Ovary (tissue), 9 donors: ENCODE data around the gene CEACAM16. TPM values are rescaled to one million over a fixed set of nuclear protein-coding genes. Genes with fewer than 3 reads are reported as not detected.

Source experiments
- DNase-seq, 5 donors: peaks; one replicate each; pipeline ENCODE4 v3.0.0-alpha.2; 2019 to 2020
- H3K27ac ChIP-seq, 2 donors: fragments of 200-600 bp; one replicate each; pipeline versions ENCODE4 v1.5.1 to v1.8.0; 2019 to 2022
- H3K27me3 ChIP-seq: fragments of 200-600 bp; one replicate; pipeline ENCODE4 v1.8.0; 2022
- H3K36me3 ChIP-seq: fragments of 200-600 bp; sonication (generic); one replicate; pipeline ENCODE4 v1.5.1; 2019
- H3K4me1 ChIP-seq: one replicate; pipeline ENCODE4 v1.8.1; 2013; ENCODE audit warnings: mild to moderate bottlenecking, moderate library complexity; ENCODE audit not compliant: insufficient read depth
- H3K4me3 ChIP-seq: fragments of 200-600 bp; sonication (generic); one replicate; pipeline ENCODE4 v1.5.1; 2017
- H3K9me3 ChIP-seq, 2 donors: fragments of 200-600 bp in 1 of 2; sonication (generic) in 1 of 2; one replicate each; pipeline versions ENCODE4 v1.5.1 to v1.8.1; 2013 to 2019; ENCODE audit warnings: mild to moderate bottlenecking in 1 of 2, moderate library complexity in 1 of 2
- CTCF ChIP-seq, 3 donors: fragments of 450-650 bp in 2 of 3; fragments of 200-600 bp in 1 of 3; IDR thresholded peaks; one replicate each; pipeline versions ENCODE4 v1.5.1 to v1.8.0; 2016 to 2022; ENCODE audit warnings: antibody characterized with exemption in 3 of 3, mild to moderate bottlenecking in 1 of 3
- EP300 ChIP-seq: sonication (generic); formaldehyde crosslinking; IDR thresholded peaks from one replicate; pipeline ENCODE4 v1.6.1; 2017; ENCODE audit warnings: antibody characterized with exemption
- POLR2A ChIP-seq: fragments of 450-650 bp; IDR thresholded peaks from one replicate; pipeline ENCODE4 v1.6.1; 2017; ENCODE audit warnings: antibody characterized with exemption, mild to moderate bottlenecking, moderate library complexity
- WGBS, 3 donors: extraction: QIAGEN DNeasy Blood & Tissue Kit in 1 of 3; methylation state at CpG; one replicate each; pipeline versions ENCODE4 v1.1.5 to v1.1.7; 2013 to 2017; 5-methylcytosine and 5-hydroxymethylcytosine counted together
- intact Hi-C, 4 donors: fragments of 100-400 bp; cut with DNase I; formaldehyde crosslinking; loops; one replicate each; pipeline versions ENCODE4 v1.11.0 to v1.15.1; 2022 to 2023
- polyA plus RNA-seq, 2 donors: library from polyadenylated mRNA; stranded (reverse); fragments of 200-250 nt in 1 of 2; fragments of 350-450 nt in 1 of 2; fragmentation: Illumina TruSeq in 1 of 2; extraction: RNeasy Lipid Tissue Mini Kit (QIAGEN cat#74804) in 1 of 2; gene quantifications; one replicate each; pipeline ENCODE4 v1.2.3, GENCODE V29; 2013 to 2014
- total RNA-seq, 7 donors: library from RNA; depleted of rRNA in 2 of 7; stranded (reverse); fragments of >200 nt in 2 of 7; fragmentation: NEBNext Ultra II Directional in 3 of 7; extraction: Animal tissue kit (Norgen Biotek cat#: 25700) in 3 of 7; gene quantifications; one replicate each; pipeline versions ENCODE4 v1.1.0 to v1.2.4, GENCODE V29; 2016 to 2023
- donor health status: DM: no; HTN: no; CAD: no; lungs with moderate emphysema.
- donor health status: DM: no; HTN: no; CAD: no.
- donor health status: Bipolar disorder and iron deficiency.
- donor health status: DM: yes; HTN: yes; CAD: no.
- donor health status: DM: no; HTN: no; CAD: no.
- donor health status: DM: yes; HTN: yes; CAD: no.

CEACAM16 gene
- total and polyA plus RNA-seq, 9 donors = not detected

DNA sequence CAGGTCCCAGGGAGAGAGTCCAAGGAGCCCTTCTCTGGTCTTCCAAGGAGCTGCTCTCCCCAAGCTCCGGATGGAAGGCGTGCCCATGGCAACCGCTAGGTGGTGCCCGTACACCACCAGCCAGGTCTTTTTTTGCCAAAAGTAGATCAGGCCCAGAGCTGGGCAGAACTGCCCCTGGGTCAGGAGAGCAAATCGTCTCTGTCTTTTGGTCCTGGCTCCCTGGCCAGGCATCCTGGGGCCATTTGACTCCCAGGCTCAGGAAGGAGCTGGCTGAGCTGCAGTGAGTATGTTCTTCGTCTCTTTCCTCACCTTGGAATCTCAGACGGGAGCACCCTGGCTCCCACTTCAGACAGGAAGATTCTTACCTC, 25.0 kb downstream of the CEACAM16 start:
- H3K4me3 ChIP-seq = no peak overlapping the region
- 19 to 49% (median 19%) methylated on average over 3 to 7 of the region's 7 CpGs for WGBS, 3 donors
- DNase-seq = peak; percentile 71 to 88 (median 84)
- H3K27ac ChIP-seq = no peak overlapping the region
- H3K4me1 ChIP-seq = peaks cover 12% of the 10 kb centered on the region
- intact Hi-C loops = loop anchor here (1.0 to 10.0 kb wide), 5 partner anchors 45 to 1761 kb away; no protein-coding TSS in a partner anchor
- no peaks in the 10 kb centered on the region for H3K27me3 ChIP-seq
- TF ChIP-seq POLR2A (no peak), CTCF (IDR thresholded peaks at IDR 0.05) (peak; percentile 87 to 95 (median 95)), EP300 (no peak)
- no peaks in the 10 kb centered on the region for H3K36me3 ChIP-seq
- no peaks in the 10 kb centered on the region for H3K9me3 ChIP-seq

DNA sequence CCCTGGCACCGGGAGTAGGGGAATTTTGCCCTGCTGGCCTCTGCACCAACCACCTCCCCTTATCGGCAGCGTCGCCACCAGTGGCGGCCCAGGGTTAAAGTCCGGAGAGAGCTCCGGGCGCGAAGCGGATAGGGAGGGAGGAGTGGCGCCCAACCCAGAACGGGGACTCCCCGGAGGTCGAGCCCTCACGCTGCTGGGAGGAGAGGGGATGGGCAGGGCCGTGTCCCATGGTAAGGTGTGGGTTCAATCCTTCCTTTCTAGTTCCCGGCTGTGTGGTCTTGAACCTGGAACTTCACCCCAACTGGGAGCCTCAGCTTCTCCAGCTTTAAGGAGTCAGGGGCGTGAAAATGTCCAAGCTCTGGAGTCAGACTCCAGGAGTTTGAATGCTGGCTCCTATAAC, 26.3 kb downstream of the CEACAM16 start:
- WGBS, 3 donors = 9 to 17% (median 14%) methylated on average over 15 to 18 of the region's 18 CpGs
- H3K9me3 ChIP-seq = no peaks in the 10 kb centered on the region
- H3K4me1 ChIP-seq = peaks cover 8% of the 10 kb centered on the region
- H3K4me3 ChIP-seq = no peak overlapping the region
- H3K36me3 ChIP-seq = no peaks in the 10 kb centered on the region
- H3K27me3 ChIP-seq = no peaks in the 10 kb centered on the region
- H3K27ac ChIP-seq = no peak overlapping the region
- intact Hi-C loops = loop anchor here in 1 of 4 donors (10.0 kb wide), 1 partner anchor 1760 kb away; no protein-coding TSS in a partner anchor
- TF ChIP-seq EP300 (no peak), POLR2A (no peak), CTCF (IDR thresholded peaks at IDR 0.05) (no peak)
- no peak for DNase-seq

DNA sequence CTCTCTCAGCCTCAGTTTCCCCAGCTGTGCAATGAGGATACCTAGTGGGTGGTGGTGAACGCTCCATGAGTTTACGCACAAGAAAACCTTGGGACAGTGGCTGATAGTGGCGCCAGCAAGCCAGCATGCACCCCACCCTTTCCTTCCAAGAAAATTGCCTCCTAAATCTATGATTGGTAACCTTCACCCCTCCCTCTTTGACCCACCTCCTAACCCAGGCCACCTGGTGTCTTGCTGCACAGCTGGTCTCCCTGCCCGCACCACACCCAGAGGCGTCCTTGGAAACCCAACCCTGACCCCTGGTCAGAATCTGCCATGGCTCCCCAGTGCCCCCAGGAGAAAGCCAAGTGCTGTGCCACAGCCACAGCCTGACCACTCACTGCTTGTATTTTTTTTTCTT, 26.7 kb downstream of the CEACAM16 start:
- H3K36me3 ChIP-seq = no peaks in the 10 kb centered on the region
- TF ChIP-seq CTCF (IDR thresholded peaks at IDR 0.05) = no peak
- no peak for TF ChIP-seq EP300
- no peak for TF ChIP-seq POLR2A
- no peak overlapping the region for H3K27ac ChIP-seq
- no peak for DNase-seq
- no peak overlapping the region for H3K4me3 ChIP-seq
- H3K4me1 ChIP-seq = peaks cover 7% of the 10 kb centered on the region
- WGBS, 3 donors = 70 to 84% (median 75%) methylated on average over 5 of the region's 5 CpGs
- H3K27me3 ChIP-seq = no peaks in the 10 kb centered on the region
- intact Hi-C loops = loop anchor here in 1 of 4 donors (10.0 kb wide), 1 partner anchor 1759 kb away; no protein-coding TSS in a partner anchor
- H3K9me3 ChIP-seq = no peaks in the 10 kb centered on the region

GRCh38 chr19:44726465-44726864, 27.5 kb downstream of the CEACAM16 start:
- H3K4me3 ChIP-seq = no peak overlapping the region
- H3K27me3 ChIP-seq = no peaks in the 10 kb centered on the region
- peaks cover 7% of the 10 kb centered on the region for H3K4me1 ChIP-seq
- no peaks in the 10 kb centered on the region for H3K9me3 ChIP-seq
- no peak overlapping the region for H3K27ac ChIP-seq
- intact Hi-C loops = loop anchor here in 1 of 4 donors (10.0 kb wide), 1 partner anchor 1758 kb away; no protein-coding TSS in a partner anchor
- no peaks in the 10 kb centered on the region for H3K36me3 ChIP-seq
- 94 to 96% (median 95%) methylated on average over 12 of the region's 12 CpGs for WGBS, 3 donors
- DNase-seq = no peak
- TF ChIP-seq EP300 (no peak), POLR2A (no peak), CTCF (IDR thresholded peaks at IDR 0.05) (no peak)
